GM21423 (cell line): ENCODE data around the gene ATP11B.
"Not testable (repeated sequence)": the region's sequence is repeated elsewhere in the genome, so short reads cannot be mapped to it uniquely, and the experiment has no call there.

Source experiments
- ATAC-seq: cut with Tn5 transposase; IDR thresholded peaks from one replicate; pipeline ENCODE4 v1.9.1; 2021; ENCODE audit warnings: mild to moderate bottlenecking, moderate library complexity; ENCODE audit not compliant: unreplicated experiment

ATP11B gene

GRCh38 chr3:182794455-182795388, 1.4 kb downstream of the ATP11B start:
- no peak for ATAC-seq

- ATAC-seq: peak; percentile 31
These were observed 2.1 kb downstream of the ATP11B start for GRCh38 chr3:182795389-182795782.

GRCh38 chr3:182796310-182796709, 3.0 kb downstream of the ATP11B start:
- no peak for ATAC-seq

- ATAC-seq: no peak
These were observed 4.6 kb downstream of the ATP11B start for GRCh38 chr3:182797876-182798275.

GRCh38 chr3:182799143-182799542, 5.8 kb downstream of the ATP11B start:
- ATAC-seq: not testable (repeated sequence)

GRCh38 chr3:182800508-182800907, 7.2 kb downstream of the ATP11B start:
- ATAC-seq: no peak

GRCh38 chr3:182802413-182803390, 9.4 kb downstream of the ATP11B start:
- ATAC-seq: no peak

GRCh38 chr3:182803596-182803995, 10.3 kb downstream of the ATP11B start:
- no peak for ATAC-seq

- ATAC-seq: no peak
These were observed 13.8 kb downstream of the ATP11B start for GRCh38 chr3:182807061-182807460.

- no peak for ATAC-seq
These were observed 14.9 kb downstream of the ATP11B start for GRCh38 chr3:182808041-182808770.

- ATAC-seq: no peak
These were observed 16.2 kb downstream of the ATP11B start for GRCh38 chr3:182809531-182809930.

- ATAC-seq: no peak
These were observed 17.4 kb downstream of the ATP11B start for GRCh38 chr3:182810574-182811268.

GRCh38 chr3:182811269-182811596, 17.9 kb downstream of the ATP11B start:
- no peak for ATAC-seq

- no peak for ATAC-seq
These were observed 18.8 kb downstream of the ATP11B start for GRCh38 chr3:182812123-182812522.

GRCh38 chr3:182814419-182815062, 21.2 kb downstream of the ATP11B start:
- ATAC-seq: no peak

- ATAC-seq: no peak
These were observed 22.9 kb downstream of the ATP11B start for GRCh38 chr3:182816181-182816580.

- no peak for ATAC-seq
These were observed 25.1 kb downstream of the ATP11B start for GRCh38 chr3:182818296-182818978.

- no peak for ATAC-seq
These were observed 28.1 kb downstream of the ATP11B start for GRCh38 chr3:182821221-182821981.
